Activated T-cell treated with anti-CD3 and anti-CD28 coated beads, Interleukin-2, amount 50 U/mL, for 72 hours (primary cell): ENCODE measurements around the gene TAP2. TPM values are rescaled to one million over a fixed set of nuclear protein-coding genes. Genes with fewer than 3 reads are reported as not detected.

Experiments
- ATAC-seq, 2 donors: fragments of 150-1000 bp; cut with Tn5 transposase; replicated peaks in 1 of 2; 2 replicates each; pipeline ENCODE4 v1.10.0; 2021; ENCODE audit warnings: moderate library complexity in 2 of 2, mild to moderate bottlenecking in 1 of 2
- DNase-seq, 2 donors: peaks; one replicate each; pipeline ENCODE4 v3.0.0; 2021 to 2022; ENCODE audit warnings: mixed read lengths in 1 of 2
- H3K27ac Mint-ChIP-seq: one replicate; pipeline ENCODE4 v1.8.0; 2022; ENCODE audit warnings: mild to moderate bottlenecking, moderate library complexity, mixed read lengths
- H3K27me3 Mint-ChIP-seq: one replicate; pipeline ENCODE4 v1.8.0; 2022; ENCODE audit warnings: low read depth, mixed read lengths
- H3K36me3 Mint-ChIP-seq, 2 donors: one replicate each; pipeline ENCODE4 v1.8.0; 2022; ENCODE audit warnings: mixed read lengths in 2 of 2, mild to moderate bottlenecking in 1 of 2; ENCODE audit not compliant: insufficient read depth in 2 of 2
- H3K4me1 Mint-ChIP-seq: one replicate; pipeline ENCODE4 v1.8.0; 2022; ENCODE audit warnings: low read depth, mixed read lengths
- H3K4me3 Mint-ChIP-seq, 2 donors: one replicate each; pipeline ENCODE4 v1.8.0; 2022; ENCODE audit warnings: mild to moderate bottlenecking in 2 of 2, mixed read lengths in 2 of 2, moderate library complexity in 2 of 2
- H3K9me3 Mint-ChIP-seq, 2 donors: one replicate each; pipeline ENCODE4 v1.8.0; 2022; ENCODE audit warnings: mixed read lengths in 2 of 2
- total RNA-seq, 2 donors: library from RNA; stranded (reverse); gene quantifications; one replicate each; pipeline ENCODE4 v1.2.3, GENCODE V29; 2022

The TAP2 gene
- total RNA-seq, 2 donors from 2014 or later: 117 to 127 TPM

DNA sequence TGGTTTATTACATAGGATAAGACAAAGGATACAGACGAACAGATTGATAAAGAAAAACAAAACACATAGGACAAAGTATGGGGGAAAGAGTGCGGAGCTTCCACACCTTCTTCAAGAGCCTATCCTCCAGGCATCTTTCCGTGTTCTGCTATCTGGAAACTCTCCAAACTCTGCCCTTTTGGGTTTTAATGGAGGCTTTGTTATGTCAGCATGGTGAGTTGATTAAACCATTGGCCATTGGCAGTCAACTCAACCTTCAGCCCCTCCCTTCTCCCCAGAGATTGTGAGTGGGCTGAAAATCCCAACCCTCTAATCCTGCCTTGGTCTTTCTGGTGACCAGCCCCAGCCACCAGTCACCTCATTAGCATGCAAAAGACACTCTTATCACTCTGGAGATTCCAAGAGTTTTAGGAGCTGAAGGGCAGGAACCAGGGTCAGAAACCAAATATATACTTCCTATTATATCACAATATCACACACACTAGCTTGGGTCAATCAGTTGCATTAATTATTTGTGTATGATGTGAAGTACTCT, 45.6 kb downstream of the TAP2 start:
- H3K4me3 Mint-ChIP-seq: no peak overlapping the region
- ATAC-seq: no peak
- no peaks in the 10 kb centered on the region for H3K9me3 Mint-ChIP-seq
- H3K36me3 Mint-ChIP-seq: no peaks in the 10 kb centered on the region
- H3K27me3 Mint-ChIP-seq: peaks cover 63% of the 10 kb centered on the region
- H3K4me1 Mint-ChIP-seq: peaks cover 27% of the 10 kb centered on the region
- H3K27ac Mint-ChIP-seq: no peak overlapping the region
- no peak for DNase-seq

DNA sequence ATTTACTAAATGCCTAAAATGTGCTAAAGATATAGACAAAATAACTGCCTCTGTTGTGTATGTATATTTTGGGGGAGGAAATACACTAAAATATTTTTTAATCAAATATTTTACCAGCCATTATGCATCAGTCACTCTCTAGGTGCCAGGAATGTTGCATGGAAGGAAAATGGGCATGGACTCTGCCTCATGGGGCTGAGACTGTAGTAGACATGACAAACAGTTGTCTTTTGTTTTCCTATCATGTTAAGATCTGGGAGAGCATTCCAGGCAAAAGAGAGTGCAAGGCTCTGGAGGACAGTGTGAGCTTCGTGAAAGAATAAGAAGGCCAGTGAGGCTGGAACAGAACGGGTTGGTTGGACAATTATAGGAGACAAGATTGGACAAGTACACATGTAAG, 48.2 kb downstream of the TAP2 start:
- Mint-ChIP-seq H3K9me3 (no peaks in the 10 kb centered on the region), H3K36me3 (no peaks in the 10 kb centered on the region), H3K4me3 (no peak overlapping the region), H3K27ac (no peak overlapping the region), H3K4me1 (peaks cover 16% of the 10 kb centered on the region), H3K27me3 (peaks cover 77% of the 10 kb centered on the region)
- no peak for ATAC-seq
- no peak for DNase-seq

Other genes with a start within 250 kb of the TAP2 start
- gene HLA-DRB1, start 248.9 kb downstream of the TAP2 start, total RNA-seq: 10 to 100 TPM in 1 of 2 donors, 1 to 10 TPM in 1; 7.4 to 15.1 TPM
- gene HLA-DQA1, start 201.3 kb downstream of the TAP2 start, total RNA-seq: 1 to 10 TPM; 2.2 to 3.7 TPM
- 1 to 10 TPM; 2.5 to 2.9 TPM for gene HLA-DQB1, start 172.1 kb downstream of the TAP2 start, total RNA-seq
- 1 to 10 TPM in 1 of 2 donors, not detected in 1; 1.2 TPM for gene HLA-DQA2, start 97.3 kb downstream of the TAP2 start, total RNA-seq
- under 1 TPM; 0.36 to 0.60 TPM for gene HLA-DQB2, start 75.2 kb downstream of the TAP2 start, total RNA-seq
- 1 to 10 TPM; 8.0 to 8.1 TPM for gene HLA-DOB, start 21.7 kb downstream of the TAP2 start, total RNA-seq
- 100 to 1,000 TPM; 301 to 305 TPM for gene PSMB8, start 5.3 kb upstream of the TAP2 start, total RNA-seq
- 100 to 1,000 TPM; 328 to 373 TPM for gene TAP1, start 15.0 kb upstream of the TAP2 start, total RNA-seq
- 100 to 1,000 TPM; 271 to 299 TPM for gene PSMB9, start 15.5 kb upstream of the TAP2 start, total RNA-seq
- gene HLA-DMB, start 102.3 kb upstream of the TAP2 start, total RNA-seq: 1 to 10 TPM; 3.4 to 3.6 TPM
- 10 to 100 TPM; 19.4 to 20.2 TPM for gene HLA-DMA, start 114.4 kb upstream of the TAP2 start, total RNA-seq
- 100 to 1,000 TPM; 238 to 291 TPM for gene BRD2, start 129.9 kb upstream of the TAP2 start, total RNA-seq
- 1 to 10 TPM; 3.1 to 3.9 TPM for gene HLA-DOA, start 170.9 kb upstream of the TAP2 start, total RNA-seq
- 10 to 100 TPM; 11.4 to 25.8 TPM for gene HLA-DPA1, start 234.9 kb upstream of the TAP2 start, total RNA-seq
- 10 to 100 TPM; 12.5 to 20.9 TPM for gene HLA-DPB1, start 237.3 kb upstream of the TAP2 start, total RNA-seq